ENCODE results near the gene VEGFA. TPM values are rescaled to one million over a fixed set of nuclear protein-coding genes. Genes with fewer than 3 reads are reported as not detected.

Gene VEGFA
- total and polyA plus RNA-seq, 2 experiments from 2014 or later = 148 to 179 TPM

DNA sequence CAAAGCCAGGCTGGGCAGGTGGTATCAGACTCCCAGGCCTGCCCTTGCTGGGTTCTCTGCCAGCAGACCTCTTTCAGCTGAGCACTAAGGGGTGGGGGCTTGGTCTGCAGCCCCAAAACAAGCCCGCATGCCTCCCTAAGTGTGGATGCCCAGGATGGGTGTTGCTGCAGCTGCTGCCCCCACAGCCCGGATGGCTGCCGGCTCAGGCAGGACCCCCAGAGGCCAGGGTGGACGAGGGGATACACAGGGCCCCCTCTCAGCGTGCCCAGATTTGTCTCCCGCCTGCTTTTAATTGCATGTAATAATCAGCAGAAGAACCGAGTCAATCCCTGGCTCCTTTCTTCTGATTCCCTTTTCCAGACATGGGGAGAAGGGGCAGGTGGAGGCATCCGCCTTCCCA is 60.8 kb downstream of the VEGFA start:
- H4K20me1 ChIP-seq (ENCODE audit: insufficient read depth, poor library complexity, severe bottlenecking) = no peaks in the 10 kb centered on the region
- WGBS (ENCODE audit: low lambda C conversion rate, missing lambda C conversion rate) = 71% methylated on average over 8 of the region's 8 CpGs
- no peak for DNase-seq (ENCODE audit: low spot score)
- H3K4me1 ChIP-seq (ENCODE audit: insufficient read depth) = peaks cover 55% of the 10 kb centered on the region
- TF ChIP-seq EZH2phosphoT487 (IDR thresholded peaks at IDR 0.05; ENCODE audit: low read depth, severe bottlenecking, unreplicated experiment) = no peak
- TF ChIP-seq EZH2 (IDR thresholded peaks at IDR 0.05; ENCODE audit: borderline replicate concordance) = no peak
- TF ChIP-seq, protein P1, sequence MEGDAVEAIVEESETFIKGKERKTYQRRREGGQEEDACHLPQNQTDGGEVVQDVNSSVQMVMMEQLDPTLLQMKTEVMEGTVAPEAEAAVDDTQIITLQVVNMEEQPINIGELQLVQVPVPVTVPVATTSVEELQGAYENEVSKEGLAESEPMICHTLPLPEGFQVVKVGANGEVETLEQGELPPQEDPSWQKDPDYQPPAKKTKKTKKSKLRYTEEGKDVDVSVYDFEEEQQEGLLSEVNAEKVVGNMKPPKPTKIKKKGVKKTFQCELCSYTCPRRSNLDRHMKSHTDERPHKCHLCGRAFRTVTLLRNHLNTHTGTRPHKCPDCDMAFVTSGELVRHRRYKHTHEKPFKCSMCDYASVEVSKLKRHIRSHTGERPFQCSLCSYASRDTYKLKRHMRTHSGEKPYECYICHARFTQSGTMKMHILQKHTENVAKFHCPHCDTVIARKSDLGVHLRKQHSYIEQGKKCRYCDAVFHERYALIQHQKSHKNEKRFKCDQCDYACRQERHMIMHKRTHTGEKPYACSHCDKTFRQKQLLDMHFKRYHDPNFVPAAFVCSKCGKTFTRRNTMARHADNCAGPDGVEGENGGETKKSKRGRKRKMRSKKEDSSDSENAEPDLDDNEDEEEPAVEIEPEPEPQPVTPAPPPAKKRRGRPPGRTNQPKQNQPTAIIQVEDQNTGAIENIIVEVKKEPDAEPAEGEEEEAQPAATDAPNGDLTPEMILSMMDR (IDR thresholded peaks at IDR 0.05; ENCODE audit: poor library complexity) = no peak
- H2AFZ ChIP-seq = no peak overlapping the region
- no peaks in the 10 kb centered on the region for H3K9me2 ChIP-seq (replicated peaks; ENCODE audit: insufficient read depth)
- no peaks in the 10 kb centered on the region for H3K9me3 ChIP-seq (ENCODE audit: low read depth)
- no peaks in the 10 kb centered on the region for H3K79me2 ChIP-seq
- peak overlapping the region; percentile 70 for H3K27ac ChIP-seq
- H3K4me2 ChIP-seq = no peak overlapping the region
- H3K36me3 ChIP-seq (replicated peaks; ENCODE audit: insufficient read depth, low read depth) = no peaks in the 10 kb centered on the region
- H3K27me3 ChIP-seq = no peaks in the 10 kb centered on the region
- no peak overlapping the region for H3K4me3 ChIP-seq

DNA sequence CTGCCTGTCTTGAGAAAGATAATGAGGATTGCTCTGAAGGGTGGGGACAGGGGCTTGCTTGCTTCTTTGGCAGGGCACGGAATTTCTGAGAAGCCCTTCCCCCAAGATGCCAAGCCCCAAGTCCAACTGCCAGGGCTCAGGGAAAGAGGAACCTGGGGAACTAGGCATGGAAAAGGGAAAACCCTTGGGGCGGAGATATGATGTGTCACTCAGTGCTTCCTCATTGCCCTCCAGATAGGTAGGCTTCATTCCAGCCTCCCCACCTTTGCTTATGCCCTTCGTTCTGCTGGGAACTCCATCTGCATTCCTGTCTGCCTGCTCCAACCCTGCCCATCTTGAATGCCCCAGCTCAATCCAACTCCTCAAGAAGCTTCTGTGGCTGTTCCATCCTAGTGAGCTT is 61.2 kb downstream of the VEGFA start:
- Histone ChIP-seq H3K4me3 (no peak overlapping the region), H3K9me3 (ENCODE audit: low read depth) (no peaks in the 10 kb centered on the region), H3K9me2 (replicated peaks; ENCODE audit: insufficient read depth) (no peaks in the 10 kb centered on the region), H3K27ac (peak overlapping the region; percentile 93), H3K4me2 (no peak overlapping the region), H3K4me1 (ENCODE audit: insufficient read depth) (peaks cover 56% of the 10 kb centered on the region), H3K79me2 (no peaks in the 10 kb centered on the region), H2AFZ (no peak overlapping the region), H3K27me3 (no peaks in the 10 kb centered on the region), H3K36me3 (replicated peaks; ENCODE audit: insufficient read depth, low read depth) (no peaks in the 10 kb centered on the region), H4K20me1 (ENCODE audit: insufficient read depth, poor library complexity, severe bottlenecking) (no peaks in the 10 kb centered on the region)
- 71% methylated on average over 3 of the region's 3 CpGs for WGBS (ENCODE audit: low lambda C conversion rate, missing lambda C conversion rate)
- no peak for TF ChIP-seq EZH2phosphoT487 (IDR thresholded peaks at IDR 0.05; ENCODE audit: low read depth, severe bottlenecking, unreplicated experiment)
- TF ChIP-seq, protein P1 (IDR thresholded peaks at IDR 0.05; ENCODE audit: poor library complexity) = no peak
- TF ChIP-seq EZH2 (IDR thresholded peaks at IDR 0.05; ENCODE audit: borderline replicate concordance) = no peak
- DNase-seq (ENCODE audit: low spot score) = peak; percentile 68

DNA sequence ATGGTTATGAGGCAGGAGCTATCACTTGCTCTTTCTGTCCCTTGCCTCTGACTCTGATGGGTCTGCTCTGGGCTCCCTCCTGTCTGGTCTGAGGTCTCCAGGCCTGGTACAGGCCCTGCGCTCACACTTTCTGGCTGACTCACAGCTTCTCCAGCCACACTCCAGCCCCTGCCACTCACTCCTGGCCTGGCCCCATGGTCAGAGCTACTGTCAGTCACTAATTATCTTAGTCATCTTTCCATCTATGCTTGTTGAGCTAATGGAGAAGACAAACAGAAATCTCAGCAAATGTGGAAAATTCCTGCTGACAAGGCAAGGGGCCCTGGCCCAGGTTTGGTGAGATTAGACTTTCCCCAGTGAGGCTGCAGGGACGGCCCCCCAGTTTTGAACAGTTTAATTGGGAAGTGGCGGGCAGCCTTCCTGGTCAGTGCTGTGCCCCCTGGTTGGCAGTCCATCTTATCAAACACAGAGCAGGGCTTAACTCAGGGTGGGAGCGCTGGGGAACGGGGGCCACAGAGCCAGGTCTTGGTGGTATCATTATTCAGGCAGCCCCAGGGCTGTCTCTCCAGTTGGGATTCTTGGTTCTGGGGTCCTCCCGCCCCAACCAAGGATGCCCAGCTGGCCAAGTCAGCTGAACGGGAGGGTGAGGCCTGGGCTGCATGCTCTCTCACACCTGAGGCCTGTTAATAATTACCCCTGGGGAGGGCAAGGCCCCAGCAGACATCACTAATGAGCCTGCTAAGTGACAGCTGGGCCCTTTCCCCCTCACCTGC is 63.4 kb downstream of the VEGFA start:
- Histone ChIP-seq H3K4me1 (ENCODE audit: insufficient read depth) (peaks cover 74% of the 10 kb centered on the region), H3K4me3 (no peak overlapping the region), H3K27me3 (no peaks in the 10 kb centered on the region), H4K20me1 (ENCODE audit: insufficient read depth, poor library complexity, severe bottlenecking) (no peaks in the 10 kb centered on the region), H3K79me2 (no peaks in the 10 kb centered on the region), H3K27ac (peak overlapping the region; percentile 93), H3K9me3 (ENCODE audit: low read depth) (no peaks in the 10 kb centered on the region), H3K36me3 (replicated peaks; ENCODE audit: insufficient read depth, low read depth) (no peaks in the 10 kb centered on the region), H3K9me2 (replicated peaks; ENCODE audit: insufficient read depth) (no peaks in the 10 kb centered on the region), H3K4me2 (peak overlapping the region; percentile 47), H2AFZ (no peak overlapping the region)
- peak; percentile 76 for DNase-seq (ENCODE audit: low spot score)
- WGBS (ENCODE audit: low lambda C conversion rate, missing lambda C conversion rate) = 62% methylated on average over 7 of the region's 7 CpGs
- TF ChIP-seq EZH2phosphoT487 (IDR thresholded peaks at IDR 0.05; ENCODE audit: low read depth, severe bottlenecking, unreplicated experiment) (no peak), EZH2 (IDR thresholded peaks at IDR 0.05; ENCODE audit: borderline replicate concordance) (no peak)
- TF ChIP-seq, protein P1 (IDR thresholded peaks at IDR 0.05; ENCODE audit: poor library complexity) = no peak

Data from hepatocyte (in vitro differentiated cells).